GM21367 (cell line): ENCODE results near the gene TNFRSF12A.
"Not testable (repeated sequence)": the region's sequence is repeated elsewhere in the genome, so short reads cannot be mapped to it uniquely, and the experiment has no call there.

Source experiments
- ATAC-seq: cut with Tn5 transposase; IDR thresholded peaks from one replicate; pipeline ENCODE4 v1.9.1; 2021; ENCODE audit not compliant: unreplicated experiment

TNFRSF12A gene

DNA sequence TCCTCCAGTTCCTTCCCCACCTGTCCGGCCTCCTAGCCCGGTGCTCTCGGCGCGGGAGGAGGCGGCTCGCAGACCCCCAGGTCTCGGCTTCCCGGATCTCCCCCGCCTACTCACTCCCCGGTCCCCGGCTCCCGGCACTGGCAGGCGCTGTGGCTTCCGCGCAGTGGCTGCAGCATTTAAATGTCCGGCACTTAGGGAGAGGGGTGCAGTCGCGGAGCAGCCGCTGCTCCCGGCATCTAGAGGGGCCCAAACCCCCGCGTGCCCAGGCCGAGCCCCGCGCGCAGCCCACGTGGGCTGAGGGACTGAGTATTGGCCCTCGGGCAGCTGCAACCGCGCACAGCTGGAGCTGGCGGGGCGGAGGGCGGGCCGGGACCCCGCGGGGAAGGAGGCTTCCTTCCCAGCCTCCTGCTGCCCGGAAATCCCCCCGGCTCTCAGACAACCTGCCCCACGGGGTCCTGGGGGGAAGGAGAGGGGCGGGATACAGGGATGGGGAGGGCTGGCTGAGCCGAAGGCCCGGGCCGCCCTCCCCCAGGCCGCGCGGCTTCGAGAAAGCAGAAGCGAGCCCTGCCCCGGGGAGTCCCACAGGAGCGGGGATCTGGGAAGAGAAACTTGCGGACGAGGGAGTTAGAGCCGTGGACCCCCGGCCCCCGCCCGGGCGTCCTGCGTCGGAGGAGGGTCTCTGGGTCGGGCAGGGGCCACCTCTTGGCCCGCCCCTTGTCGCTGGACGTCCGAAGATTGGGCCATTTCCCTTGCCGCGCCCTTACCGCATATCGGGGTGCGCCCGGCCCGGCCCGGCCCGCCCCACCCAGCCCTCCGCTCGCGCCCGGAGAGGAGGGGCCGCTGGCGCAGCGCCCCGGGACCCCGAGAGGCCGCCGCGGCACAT, 25.8 kb downstream of the TNFRSF12A start, which contains the start of gene MMP25:
TSS of gene MMP25 (plus strand) at position 804 of the 883 bp plus-strand sequence. CDS start 357 bp downstream, outside the sequence.
- no peak for ATAC-seq

DNA sequence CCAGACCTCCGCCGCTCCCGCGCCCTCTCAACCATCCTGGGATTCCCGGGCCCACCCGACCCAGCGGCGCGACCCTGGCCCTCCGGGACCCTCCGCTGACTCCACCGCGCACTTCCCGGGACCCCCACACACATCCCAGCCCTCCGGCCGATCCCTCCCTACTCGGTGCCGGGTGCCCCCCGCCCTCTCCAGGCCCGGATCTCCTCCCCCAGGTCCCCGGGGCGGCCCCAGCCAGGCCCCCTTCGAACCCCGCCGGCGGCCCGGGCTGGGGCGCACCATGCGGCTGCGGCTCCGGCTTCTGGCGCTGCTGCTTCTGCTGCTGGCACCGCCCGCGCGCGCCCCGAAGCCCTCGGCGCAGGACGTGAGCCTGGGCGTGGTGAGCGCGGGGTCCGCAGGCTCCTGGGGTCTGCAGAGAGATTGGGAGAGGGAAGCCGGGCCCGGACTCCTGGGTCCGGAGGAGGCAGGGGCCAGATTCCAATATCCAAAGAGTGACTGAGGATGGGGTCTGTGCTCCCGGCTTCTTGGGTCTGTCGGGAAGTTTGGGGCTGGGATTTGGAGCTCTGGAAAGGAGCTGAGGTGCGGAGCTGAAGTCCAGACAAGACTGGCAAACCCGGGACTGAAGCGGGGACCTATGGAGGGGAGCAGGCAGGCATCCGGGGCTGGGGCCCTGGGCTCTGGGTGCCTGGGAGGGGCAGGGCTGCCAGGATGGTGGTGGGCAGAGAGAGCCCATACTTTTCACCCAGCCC, 26.6 kb downstream of the TNFRSF12A start:
- no peak for ATAC-seq

DNA sequence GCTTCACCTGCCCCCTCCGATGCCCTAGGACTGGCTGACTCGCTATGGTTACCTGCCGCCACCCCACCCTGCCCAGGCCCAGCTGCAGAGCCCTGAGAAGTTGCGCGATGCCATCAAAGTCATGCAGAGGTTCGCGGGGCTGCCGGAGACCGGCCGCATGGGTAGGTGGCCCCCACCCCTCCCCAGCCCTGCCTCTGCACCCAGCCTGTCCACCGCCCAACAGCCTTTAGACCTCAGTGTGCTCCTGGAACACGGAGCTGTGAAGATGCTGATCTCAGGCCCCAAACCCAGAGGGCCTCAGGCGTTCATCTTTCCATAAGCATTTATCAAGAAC, 27.2 kb downstream of the TNFRSF12A start:
- no peak for ATAC-seq

DNA sequence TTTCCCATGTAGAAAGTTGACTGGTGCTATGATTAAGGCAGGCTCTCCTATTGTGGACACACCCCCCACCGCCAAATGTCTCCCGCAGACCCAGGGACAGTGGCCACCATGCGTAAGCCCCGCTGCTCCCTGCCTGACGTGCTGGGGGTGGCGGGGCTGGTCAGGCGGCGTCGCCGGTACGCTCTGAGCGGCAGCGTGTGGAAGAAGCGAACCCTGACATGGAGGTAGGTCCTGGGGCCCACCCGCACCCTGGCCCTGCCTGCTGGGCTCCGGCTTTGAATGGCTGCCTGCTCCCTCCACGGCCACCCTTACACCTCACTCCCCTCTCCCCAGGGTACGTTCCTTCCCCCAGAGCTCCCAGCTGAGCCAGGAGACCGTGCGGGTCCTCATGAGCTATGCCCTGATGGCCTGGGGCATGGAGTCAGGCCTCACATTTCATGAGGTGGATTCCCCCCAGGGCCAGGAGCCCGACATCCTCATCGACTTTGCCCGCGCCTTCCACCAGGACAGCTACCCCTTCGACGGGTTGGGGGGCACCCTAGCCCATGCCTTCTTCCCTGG, 29.8 kb downstream of the TNFRSF12A start:
- no peak for ATAC-seq

DNA sequence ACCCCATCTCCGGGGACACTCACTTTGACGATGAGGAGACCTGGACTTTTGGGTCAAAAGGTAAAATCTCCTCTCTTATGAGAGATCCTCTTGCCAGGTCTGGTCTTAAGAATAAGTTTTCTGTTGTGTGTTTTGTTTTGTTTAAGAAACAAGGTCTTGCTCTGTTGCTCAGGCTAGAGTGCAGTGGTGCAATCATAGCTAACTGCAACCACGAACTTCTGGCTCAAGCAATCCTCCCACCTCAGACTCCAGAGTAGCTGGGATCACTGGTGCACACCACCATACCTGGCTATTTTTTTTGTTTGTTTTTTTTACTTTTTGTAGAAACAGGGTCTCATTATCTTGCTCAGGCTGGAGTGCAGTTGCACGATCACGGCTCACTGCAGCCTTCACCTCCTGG, 30.3 kb downstream of the TNFRSF12A start:
- ATAC-seq: no peak

DNA sequence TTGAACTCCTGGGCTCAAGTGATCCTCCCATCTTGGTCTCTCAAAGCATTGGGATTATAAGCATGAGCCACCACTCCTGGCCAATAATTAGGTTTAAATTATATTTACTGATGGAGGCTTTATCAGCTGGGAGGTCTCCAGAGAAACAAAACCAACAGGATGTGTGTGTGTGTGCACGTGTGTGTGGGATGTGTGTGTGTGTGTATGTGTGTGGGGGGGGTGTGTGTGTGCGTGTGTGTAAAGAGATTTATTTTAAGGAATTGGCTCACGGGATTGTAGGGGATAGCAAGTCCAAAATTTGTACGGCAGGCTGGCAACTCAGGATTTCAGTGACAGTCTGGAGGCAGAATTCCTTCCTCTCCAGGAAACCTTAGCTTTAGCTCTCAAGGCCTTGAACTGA, 30.8 kb downstream of the TNFRSF12A start:
- ATAC-seq: no peak

DNA sequence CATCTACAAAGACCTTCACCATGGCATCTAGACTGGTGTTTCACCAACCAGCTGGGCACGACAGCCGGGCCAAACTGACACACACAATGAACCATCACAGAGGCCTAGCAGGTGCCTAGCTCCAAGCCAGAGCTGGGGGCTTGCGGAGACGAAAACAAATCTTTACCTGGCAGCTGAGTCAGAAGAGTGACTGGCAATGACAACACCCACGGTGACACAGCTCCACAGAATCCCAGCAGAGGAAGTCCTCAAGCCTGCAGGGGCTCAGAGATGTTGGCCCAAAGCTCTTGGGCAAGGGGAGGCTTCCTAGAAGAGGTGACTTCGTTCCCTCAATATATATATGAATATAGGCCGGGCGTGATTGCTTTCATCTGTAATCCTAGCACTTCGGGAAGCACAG, 31.3 kb downstream of the TNFRSF12A start:
- no peak for ATAC-seq

DNA sequence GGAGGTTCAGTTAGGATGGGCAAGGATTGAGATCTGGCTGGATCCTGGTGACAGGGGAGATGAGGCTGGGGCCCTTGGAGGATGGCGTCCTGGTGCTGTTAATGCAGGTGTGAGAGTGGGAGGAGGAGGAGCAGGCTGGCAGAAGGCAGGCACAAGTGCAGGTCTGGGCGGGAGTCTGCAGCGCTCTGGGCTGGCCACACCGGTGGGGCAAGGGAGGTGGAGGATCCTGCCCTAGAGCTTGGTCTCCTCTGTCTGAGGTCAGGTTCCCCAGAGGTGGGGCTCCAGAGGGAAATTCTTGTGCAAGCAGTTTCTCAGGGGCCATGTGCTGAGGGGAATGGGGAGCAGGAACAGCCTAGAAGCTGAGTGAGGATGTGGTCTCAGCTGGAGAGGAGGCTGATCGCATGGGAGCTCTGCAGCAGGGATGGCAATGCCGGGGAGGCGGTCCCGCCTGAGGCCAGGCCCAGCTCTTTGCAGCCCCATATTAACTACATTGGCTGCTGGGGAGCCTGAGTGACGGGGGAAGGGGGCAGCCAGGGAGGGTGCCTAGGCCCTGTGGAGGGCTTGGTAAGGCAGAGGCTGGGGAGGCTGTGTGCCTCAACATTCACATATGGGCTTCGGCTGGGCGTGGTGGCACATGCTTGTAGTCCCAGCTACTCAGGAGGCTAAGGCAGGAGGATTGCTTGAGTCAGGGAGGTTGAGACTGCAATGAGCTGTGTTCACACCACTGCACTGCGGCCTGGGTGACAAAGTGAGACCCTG, 32.6 kb downstream of the TNFRSF12A start:
- not testable (repeated sequence) for ATAC-seq

DNA sequence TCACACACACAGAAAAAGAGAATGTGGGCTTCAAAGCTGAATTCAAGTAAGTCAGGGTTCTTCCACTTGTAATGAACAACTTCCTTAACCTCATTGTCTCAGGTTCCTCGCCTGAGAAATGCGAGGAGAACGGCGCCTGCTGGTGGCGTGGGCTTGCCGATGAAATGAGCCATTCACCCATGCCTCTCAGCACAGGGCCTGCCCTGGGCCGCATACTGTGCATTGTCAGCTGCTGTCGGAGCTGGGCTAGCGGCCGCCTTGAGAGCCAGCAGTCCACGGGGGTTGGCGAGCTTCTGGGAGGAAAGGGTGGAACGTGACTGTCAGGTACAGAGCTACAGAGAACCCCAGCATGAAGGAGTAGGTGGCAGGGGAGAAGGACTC, 33.2 kb downstream of the TNFRSF12A start:
- not testable (repeated sequence) for ATAC-seq

DNA sequence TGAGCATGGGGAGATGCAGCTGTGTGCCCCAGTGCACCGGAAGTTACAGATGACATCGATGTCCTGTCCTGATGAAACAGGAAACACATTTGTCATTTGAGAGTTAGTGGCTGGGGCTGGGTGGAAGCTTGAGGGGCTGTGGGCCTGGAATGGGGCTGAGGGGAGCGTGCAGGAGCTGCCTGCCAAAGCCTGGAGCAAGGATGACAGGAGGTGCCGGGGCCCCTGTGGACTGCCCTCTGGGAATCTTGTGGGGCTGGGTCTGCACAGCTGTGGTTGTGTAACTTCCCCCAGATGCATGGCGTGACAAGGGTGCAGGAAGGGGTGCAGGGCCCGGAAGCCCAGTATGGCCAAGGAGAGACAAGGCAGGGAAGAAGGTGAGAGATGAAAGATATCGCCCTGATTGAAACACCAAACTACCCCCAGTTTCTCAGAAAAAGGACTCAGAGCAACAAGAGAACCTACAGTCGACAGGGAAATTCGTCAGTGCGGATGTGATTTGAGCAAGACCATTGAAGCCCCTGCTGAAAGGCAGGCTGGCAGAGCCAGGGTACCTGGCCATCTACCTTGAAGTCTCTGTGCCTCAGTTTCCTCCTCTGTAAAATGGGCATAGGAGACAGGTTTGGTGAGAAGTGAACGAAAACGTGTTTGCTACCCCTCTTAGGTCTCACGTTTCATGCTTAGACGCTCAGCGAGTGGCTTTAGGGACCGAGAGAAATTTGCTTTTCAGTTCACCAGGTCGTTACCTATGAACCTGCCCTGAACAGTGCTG, 35.0 kb downstream of the TNFRSF12A start:
- ATAC-seq: no peak

DNA sequence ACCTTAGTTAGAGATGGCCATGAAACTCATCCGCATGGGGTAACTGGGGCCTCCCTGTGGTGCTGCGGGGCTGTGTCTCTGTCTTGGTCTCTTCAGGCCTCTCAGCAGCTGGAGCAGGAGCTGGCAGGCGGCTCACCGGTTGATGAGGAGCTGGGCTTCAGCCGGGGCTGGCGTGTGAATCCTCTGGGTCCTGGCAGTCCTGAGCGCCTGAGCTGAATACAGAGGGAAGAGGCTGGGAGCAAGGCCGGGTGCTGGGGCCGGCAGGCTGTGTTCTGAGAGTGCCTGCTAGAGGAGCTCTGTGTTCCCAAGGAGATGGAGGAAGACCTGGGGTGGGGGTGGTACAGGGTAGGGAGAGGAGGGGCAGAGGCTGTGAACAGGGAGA, 35.6 kb downstream of the TNFRSF12A start:
- ATAC-seq: not testable (repeated sequence)

DNA sequence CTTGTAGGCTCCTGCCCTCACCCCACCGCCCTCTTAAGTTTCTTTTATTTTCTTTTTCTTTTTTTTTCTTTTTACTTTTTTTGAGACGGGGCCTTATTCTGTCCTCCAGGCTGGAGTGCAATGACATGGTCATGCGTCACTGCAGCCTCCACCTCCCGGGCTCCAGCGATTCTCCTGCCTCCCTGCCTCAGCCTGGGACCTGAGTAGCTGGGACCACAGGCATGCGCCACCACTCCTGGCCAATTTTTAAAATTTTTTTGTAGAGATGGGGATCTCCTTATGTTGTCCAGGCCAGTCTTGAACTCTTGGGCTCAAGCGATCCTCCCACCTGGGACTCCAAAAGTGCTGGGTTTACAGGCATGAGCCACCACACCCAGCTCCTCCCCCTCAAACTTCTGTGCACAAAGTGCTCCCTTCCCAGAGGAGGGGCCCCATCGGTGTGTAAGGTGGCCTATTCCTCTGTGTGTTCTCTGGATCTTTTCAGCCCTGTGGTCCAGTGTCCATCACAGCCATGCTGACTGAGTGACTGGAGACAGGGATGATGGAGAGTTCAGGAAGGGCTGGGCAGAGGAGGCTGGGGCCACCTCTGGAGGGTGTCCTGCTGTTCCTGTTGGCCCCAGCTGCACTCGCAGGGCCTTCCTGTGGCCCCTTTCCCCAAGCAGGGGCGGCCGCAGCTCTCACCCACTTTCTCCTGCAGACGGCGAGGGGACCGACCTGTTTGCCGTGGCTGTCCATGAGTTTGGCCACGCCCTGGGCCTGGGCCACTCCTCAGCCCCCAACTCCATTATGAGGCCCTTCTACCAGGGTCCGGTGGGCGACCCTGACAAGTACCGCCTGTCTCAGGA, 36.4 kb downstream of the TNFRSF12A start:
- no peak for ATAC-seq

DNA sequence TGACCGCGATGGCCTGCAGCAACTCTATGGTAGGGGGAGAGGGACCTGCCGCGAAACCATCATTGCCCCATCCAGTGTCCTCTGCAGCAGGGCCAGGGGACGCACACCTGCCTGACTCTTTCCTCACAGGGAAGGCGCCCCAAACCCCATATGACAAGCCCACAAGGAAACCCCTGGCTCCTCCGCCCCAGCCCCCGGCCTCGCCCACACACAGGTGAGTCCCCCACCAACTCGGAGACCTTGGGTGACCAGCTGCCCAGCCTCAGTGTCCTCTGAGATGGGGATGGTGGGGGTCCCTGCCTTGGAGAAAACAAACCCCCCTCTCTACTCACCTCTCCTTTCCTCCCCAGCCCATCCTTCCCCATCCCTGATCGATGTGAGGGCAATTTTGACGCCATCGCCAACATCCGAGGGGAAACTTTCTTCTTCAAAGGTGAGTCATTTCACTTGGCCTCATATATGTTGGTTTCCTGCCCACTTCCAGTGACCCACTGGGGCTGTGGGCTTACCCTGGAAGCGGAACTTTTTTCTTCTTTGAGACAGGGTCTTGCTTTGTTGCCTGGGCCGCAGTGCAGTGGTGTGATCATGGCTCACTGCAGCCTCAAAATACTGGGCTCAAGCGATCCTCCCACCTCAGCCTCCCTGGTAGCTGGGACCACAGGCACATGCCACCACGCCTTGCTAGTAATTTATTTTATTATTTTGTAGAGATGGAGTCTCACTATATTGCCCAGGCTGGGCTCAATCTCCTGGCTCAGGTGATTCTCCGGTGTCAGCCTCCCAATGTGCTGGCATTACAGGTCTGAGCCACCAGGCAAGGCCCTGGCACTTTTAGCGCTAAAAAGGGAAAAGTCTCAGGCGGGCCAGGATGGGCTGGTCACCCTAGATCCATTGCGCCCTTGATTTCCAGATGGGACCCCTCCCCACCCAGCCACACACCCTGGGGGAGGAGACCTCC, 37.3 kb downstream of the TNFRSF12A start:
- no peak for ATAC-seq

DNA sequence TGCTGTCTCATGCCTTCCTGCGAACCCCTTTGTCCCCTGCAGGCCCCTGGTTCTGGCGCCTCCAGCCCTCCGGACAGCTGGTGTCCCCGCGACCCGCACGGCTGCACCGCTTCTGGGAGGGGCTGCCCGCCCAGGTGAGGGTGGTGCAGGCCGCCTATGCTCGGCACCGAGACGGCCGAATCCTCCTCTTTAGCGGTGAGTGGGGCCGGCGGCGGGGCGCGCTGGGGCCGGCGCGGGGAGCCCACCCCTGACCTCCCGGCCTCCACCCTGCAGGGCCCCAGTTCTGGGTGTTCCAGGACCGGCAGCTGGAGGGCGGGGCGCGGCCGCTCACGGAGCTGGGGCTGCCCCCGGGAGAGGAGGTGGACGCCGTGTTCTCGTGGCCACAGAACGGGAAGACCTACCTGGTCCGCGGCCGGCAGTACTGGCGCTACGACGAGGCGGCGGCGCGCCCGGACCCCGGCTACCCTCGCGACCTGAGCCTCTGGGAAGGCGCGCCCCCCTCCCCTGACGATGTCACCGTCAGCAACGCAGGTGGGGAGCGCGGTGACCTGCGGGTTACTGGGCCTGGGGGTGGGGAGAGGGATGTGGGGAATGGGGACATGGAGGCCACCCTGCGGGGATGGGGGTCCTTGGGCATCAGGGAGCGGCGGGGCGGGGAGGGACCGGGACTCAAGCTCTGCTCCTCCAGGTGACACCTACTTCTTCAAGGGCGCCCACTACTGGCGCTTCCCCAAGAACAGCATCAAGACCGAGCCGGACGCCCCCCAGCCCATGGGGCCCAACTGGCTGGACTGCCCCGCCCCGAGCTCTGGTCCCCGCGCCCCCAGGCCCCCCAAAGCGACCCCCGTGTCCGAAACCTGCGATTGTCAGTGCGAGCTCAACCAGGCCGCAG, 38.2 kb downstream of the TNFRSF12A start:
- ATAC-seq: no peak

DNA sequence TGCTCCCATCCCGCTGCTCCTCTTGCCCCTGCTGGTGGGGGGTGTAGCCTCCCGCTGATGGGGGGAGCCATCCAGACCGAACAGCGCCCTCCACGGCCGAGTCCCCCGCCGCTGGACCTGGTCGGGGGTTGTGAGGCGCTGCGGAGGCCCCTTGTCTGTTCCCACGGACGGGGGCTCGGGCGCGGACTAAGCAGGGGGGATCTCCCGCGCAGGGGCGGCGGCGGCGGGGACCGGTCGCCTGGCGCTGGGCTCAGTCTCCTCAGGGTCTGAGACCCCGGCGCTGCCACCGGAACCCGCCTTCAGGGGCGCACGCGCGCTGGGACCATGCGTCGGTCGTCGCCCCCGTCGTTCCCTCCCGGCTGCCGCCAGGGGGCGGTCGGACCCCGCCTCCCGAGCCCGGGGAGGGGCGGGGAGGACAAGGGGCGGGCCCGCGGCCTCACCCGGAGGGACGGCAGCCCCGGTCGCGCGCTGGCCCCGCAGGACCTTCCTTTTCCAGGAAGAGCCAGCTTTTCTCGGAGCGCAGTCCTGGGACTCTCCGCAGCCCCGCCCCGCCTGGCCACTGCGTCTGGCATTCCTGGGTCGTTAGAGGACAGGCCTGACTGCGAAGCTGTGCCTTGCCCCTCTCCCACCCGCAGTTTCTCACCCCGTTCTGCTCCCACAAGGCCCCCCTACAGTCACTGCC, 39.0 kb downstream of the TNFRSF12A start:
- no peak for ATAC-seq

DNA sequence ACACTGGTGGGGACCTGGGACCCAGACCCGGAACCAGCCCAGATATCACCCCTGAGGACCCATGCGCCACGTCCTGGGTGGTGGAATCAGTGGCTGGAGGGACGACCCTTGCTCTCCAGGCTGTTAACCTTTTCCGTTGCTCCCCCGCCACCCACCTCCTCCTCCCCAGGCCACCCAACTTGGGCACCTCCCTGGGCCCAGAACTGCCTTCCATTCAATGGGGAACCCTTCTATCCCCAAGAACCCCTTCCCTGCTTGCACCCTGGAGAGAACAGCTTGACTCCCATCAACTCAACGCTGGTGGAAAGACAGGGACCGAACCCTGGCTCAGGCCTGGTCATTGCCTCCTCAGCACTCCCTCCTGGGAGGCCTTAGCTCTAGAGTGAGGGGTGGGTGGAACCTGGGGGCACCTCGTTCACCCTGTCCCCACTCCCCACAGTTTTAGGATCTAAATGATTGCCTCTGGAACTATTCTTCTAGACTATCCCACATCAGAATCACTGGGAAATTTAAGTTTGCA, 39.6 kb downstream of the TNFRSF12A start:
- no peak for ATAC-seq
